NCI-H2171 (cell line): ENCODE data around the gene KCNAB1.
"Not testable (repeated sequence)": the region's sequence is repeated elsewhere in the genome, so short reads cannot be mapped to it uniquely, and the experiment has no call there.

Experiments used
- DNase-seq: peaks from one replicate; lab custom pipeline; 2025; lab: John Stamatoyannopoulos, UW

KCNAB1 gene

DNA sequence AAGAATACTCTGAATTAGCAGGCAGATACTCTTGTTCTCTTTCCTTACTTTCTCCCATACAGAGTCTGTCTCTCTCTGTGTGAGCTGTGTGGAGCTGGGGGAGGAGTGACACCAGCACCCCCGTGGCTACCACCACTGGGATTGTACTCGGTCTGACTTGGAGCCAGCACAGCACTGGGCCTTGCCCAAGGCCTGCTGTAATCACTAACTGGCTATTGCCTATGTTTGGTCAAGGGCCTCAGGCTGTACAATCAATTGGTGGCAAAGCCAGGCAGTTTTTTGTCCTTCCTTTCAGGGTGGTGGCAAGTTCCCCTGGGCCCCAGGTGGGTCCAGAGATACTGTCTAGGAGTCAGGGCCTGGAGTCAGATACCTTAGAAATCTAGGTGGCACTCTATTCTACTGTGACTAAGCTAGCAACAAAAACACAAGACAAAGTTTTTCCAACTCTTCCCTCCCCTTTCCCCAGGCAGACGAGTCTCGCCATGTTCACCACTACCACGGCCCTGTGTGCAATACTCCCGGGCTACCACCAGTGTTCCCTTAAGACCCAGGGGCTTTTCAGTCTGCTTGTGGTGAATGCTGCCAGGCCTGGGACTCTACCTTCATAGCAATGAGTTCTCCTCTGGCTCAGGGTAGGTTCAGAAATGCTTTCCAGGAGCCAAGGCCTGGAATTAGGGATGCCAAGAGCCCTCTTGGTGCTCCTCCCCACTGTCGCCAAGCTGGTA is 151.8 kb downstream of the KCNAB1 start:
- no peak for DNase-seq

DNA sequence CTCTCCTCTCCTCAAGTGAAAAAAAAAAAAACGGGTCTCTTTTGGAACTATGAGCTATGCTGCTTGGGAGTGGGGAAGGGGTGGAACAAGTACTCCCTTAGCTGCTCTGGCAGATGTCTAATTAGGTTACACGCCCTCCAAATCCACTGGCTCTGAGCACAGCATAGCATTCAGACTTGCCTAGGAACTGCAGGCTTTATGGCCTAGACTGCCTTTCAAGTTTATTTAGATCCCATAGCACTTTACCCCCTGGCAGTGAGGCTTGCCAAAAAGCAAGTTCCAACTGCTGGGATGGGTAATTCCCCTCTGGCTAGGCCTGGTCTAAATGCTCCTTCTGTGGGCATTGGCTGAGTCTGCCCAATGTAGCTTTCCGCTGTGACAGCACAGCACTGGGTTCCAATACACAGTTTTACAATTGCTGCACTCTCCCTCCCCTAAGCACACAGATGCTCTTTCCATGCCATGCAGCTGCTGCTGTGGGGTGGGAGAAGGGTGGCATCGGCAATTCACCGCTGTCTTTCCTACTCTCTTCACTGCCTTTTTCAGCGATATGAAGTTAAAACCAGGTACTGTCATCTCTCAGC is 152.8 kb downstream of the KCNAB1 start:
- DNase-seq: no peak

DNA sequence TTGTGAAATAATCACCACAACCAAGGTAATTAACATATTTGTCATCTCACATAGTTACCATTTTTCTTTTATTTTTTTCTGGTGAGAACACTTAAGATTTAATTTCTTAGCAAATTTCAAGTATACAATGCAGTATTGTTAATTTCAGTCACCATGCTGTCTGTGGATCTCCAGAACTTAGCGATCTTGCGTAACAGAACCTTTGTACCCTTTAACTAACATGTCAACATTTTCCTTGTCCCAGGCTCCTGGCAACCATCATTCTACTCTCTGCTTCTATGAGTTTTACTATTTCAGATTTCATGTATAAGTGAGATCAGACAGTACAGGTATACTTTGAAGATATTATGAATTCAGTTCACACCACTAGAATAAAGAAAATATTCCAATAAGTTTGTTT is 154.4 kb downstream of the KCNAB1 start:
- no peak for DNase-seq

DNA sequence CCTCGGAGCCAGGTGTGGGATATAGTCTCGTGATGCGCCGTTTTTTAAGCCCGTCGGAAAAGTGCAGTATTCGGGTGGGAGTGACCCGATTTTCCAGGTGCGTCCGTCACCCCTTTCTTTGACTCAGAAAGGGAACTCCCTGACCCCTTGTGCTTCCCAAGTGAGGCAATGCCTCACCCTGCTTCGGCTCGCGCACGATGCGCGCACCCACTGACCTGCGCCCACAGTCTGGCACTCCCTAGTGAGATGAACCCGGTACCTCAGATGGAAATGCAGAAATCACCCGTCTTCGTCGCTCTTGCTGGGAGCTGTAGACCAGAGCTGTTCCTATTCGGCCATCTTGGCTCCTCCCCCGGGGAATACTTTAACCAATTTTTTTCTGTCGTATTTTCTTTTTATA is 164.3 kb downstream of the KCNAB1 start:
- not testable (repeated sequence) for DNase-seq

DNA sequence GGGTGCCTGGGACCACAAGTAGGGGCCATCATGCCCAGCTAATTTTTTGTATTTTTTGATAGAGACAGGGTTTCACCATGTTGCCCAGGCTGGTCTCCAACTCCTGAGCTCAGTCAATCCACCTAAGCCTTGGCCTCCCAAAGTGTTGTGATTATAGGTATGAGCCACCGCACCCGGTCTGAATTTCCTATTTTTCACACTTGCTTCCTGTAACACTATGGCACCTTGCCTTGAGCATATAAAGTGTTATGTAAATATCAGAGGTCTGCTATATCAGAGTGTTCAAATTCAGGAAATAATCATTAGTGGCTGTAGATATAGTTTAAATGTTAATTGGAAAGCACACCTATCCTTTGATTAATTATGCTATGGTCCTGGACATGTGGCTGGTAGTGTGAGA is 165.2 kb downstream of the KCNAB1 start:
- no peak for DNase-seq

DNA sequence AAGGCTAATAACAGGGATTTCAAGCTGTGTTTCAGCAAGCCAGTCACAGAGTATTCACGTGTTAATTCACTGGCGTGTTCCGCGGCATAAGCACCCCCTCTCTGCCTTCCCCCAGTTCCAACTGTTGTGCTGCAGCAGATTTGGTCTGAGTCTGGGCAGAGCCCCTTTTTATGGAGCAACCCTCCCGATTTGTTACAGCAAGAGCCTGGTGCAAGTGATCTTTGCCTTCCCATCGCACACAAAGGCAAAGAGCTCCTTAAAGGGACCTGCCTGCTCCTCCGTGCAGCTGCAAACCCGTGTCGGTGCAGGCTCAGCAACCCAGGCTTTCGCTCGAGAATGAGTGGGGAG is 170.5 kb downstream of the KCNAB1 start:
- DNase-seq: no peak

DNA sequence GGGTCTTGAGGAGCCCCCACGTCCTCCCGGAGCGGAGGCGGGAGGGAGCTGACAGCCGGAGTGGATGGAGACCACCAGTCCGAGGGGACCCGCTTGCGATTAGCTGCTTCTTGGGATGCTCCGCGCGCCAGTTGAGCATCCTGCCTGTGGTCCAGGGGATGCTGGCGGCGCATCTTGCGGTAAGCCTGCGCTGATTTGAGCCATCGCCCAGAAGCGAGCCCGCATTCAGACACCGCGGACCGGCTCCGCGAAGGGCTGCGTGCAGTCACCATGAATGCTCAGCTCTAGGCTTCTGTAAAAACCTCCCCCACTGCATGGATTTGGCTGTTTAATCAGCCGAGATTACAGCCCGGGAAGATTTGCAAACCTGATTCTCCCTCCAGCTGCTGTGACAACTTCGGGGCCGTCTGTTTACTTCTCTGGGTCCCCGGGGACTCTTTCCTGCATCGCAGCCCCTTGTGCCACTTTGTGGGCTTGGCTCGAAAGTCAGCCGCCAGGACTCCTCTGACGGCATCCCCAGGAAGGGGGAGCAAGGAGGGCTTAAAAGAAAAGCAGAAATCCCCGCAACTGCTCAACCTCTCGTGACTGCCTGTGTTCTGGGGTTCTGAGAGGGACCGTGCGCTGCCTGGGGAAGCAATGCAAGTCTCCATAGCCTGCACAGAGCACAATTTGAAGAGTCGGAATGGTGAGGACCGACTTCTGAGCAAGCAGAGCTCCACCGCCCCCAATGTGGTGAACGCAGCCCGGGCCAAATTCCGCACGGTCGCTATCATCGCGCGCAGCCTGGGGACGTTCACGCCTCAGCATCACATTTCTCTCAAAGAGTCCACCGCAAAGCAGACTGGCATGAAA is 171.1 kb downstream of the KCNAB1 start:
- peak; percentile 78 for DNase-seq

DNA sequence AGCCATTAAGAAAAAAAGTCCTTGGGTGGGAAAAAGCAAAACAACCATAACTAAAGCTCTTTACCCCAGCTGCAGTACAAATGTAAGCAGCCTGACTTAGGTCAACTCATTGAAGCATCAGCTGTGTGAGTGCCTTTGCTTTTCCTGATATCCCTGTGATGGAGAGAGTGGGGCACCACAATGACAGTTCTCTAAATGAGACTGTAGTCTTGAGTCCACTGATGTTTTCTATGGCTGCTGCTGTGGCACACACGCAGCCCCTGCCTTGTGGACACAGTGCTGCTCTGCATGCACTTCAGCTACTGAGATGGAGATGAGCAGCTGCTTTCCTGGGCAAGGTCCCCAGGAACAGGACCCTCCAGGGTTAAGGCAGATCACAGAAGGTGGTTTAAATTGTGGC is 173.2 kb downstream of the KCNAB1 start:
- DNase-seq: no peak

DNA sequence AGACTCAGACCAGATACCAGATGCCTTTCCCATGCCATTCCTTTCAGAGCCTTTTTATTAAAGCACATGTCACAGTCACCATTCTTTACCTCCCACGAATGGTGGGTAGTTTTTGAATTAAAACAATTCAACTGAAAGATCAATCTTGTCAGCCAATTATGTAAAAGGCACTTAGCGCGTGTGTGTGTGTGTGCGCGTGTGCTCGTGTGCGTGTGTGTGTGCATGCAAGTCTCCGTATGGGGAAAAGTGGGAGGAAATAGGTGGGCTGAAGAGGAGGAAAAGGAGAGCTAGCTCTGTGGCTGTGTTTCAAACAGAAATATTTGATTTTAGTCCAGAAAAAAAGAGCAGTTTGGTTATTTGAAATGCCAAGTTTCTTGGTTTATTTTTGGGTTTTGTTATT is 177.2 kb downstream of the KCNAB1 start:
- no peak for DNase-seq

DNA sequence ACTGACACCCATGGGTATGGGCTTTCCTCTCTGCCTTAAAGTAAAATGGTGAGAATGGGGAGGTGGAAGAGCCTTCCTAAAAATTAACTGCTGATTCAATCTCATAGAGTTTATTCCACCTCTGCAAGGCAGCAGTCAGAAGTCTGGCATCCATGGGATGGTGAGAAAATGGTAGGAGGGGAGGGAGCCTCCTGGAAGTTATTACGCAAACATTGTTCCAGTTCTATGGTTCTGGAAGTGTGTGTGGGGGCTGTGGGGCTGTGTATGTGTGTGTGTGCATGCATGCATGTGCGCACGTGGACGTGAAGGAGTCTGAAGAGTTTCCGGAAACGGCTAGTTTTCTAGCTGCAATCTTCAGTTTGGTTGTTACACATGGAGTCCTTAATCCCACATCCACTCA is 177.6 kb downstream of the KCNAB1 start:
- no peak for DNase-seq

DNA sequence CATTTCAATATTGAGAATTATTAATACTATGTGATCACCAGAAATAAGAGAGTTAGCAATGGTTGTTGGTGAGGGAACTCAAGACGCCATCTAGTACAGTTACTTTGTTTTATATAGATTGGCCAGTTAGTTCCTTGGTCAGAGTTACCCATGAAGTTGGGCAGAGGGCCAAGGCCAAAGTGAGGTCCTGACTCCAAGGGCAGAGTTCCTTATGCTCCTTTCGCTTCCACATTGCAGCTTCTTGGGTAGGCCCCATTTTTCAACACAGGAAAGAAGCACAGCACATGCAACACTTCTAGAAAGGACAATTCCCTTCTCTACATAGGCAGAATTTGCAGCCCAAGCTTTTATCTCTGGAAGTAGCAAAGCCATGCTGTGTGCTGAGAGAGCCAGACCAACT is 178.6 kb downstream of the KCNAB1 start:
- no peak for DNase-seq

DNA sequence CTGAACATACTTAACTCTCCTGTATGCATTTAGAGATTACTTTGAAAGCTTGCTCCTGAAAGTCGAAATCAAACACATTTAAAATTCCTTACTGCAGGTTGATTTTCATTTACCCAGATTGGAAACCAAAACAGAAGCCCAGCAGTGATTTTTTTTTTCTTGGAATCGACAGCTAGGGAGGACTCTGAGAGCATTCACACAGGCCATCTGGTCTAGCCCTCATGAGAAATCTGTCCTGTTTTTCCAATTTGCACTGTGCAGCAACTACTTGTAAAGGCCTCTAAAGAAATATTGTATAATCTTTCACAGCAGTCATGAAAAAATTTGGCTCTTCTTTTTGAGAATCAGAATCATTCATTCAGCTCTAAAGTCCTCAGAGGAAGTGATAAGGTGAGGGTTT is 179.2 kb downstream of the KCNAB1 start:
- DNase-seq: peak; percentile 26

DNA sequence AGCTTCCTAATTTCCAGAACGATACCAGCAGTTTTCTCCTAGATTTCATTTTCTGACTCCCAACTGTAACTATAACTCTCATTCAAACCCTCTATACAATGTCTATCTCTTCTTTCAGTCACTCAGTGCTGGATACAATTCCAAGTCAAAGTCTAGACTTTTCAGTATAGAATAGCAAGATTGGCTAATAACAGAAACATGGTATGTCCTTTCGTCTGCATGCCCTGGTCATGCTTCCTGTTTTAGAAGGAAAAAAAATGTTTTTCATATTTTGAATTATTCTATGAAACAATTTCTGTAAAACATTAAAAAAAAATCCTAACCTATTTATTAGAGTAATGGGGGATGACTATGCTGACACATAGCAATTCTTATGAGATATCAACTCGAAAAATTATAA is 180.0 kb downstream of the KCNAB1 start:
- DNase-seq: no peak

DNA sequence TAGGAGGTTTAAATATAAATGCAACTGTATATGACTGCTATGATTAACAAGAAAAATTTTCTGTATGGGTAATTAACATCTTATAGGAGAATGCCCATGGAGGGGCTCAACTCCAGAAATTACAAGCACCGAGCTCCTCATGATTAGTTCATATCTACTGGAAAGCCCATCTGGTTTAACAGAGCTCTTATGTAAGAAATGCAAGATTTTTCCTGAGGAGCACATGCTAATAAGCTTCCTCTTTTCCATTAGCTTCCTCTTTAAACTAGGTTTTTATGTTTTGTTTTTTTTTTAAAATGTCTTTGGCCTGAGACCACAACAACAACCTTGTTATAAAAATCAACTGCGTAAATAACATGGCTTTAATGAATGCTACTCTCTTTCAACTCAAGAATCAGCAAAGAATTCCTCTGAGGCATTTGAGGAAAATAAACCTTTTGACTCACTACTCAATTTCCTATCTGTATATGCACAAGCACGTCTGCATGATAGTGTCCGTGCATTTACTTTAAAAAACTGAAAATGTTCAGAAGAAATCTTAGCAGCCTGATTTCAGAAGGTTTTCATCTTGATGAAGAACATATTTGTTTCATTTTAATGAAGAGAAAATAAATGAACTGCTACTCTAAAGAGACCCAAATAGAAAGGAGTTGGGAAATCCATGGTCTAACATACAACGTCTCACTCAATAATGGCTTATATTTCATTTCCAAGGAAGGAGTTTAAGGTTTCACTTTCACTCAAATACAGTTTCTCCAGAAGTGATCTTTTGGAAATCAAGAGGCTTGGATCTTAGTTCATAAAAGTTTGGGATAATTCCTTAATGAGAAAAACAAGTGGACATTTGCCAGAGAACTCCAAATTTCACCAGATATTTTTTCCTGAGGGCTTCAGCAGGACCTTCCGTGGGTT is 180.8 kb downstream of the KCNAB1 start:
- no peak for DNase-seq

DNA sequence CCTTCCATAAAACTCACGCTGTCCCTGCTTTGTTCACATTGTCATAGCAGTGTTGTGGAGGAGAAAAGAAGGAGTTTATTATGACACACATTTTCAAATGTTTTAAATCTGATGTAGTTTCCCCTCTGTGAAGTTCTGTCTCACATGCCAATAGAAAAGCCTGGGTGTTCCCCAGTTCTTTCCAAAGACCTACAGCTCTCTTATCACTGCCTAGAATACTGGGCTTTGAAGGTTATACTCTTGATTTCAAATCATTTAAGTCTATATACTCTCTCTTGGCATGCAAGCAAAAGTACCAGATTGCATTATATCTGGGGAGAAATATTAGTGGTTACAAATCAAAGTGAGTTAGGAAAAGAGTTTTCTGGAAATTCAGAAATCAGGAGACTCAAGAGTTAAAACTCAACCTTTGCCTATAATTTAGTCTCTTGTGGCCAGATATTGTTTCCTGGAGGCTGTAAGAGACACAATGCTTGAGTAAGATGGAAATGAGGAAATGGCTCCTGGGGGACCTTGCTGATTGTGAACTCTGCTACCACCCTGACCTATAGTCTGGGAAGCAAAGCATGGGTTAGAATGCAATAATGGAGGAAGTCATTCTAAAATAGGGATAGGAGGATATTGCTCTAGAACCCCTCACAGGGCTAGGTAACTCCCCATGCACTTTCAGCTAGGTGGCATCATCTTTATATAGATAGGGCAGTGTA is 182.8 kb downstream of the KCNAB1 start:
- DNase-seq: no peak

DNA sequence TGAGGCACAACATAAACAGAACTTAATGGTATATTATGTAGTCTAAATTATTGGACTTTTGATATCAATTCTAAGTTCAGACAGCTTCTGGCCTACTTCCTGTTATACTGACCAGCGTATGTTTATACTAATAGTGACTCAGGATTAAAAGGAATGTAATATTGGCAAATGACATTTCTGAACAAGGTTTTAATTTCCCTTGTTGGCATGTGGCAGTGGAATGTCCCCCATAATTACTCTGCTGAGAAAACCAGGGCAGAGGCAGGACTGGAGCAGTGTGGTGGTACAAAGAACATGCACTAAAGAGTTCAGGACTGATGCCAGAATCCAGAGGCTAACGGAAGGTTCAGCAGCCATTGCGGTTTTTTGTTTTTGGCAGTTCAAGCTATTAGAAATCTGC is 184.0 kb downstream of the KCNAB1 start:
- DNase-seq: no peak

DNA sequence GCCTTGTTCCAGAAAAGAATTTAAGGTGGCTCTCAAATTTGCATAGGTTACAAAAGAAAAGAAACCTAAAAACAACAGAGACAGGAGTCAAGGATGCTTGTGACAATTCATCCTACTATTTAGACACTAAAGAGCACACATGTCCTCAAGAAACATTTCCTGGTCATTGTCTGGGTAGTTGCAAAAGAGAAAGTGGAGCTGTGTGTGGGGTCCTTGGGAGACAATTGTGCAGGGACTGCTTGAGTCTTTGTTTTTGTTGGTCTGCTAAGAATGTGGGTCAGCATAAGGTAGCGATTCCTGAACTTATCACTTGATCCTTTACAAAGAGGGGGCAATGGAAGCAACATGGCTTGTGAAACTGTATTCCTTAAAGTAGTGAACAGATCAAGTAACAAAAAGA is 185.3 kb downstream of the KCNAB1 start:
- DNase-seq: no peak

DNA sequence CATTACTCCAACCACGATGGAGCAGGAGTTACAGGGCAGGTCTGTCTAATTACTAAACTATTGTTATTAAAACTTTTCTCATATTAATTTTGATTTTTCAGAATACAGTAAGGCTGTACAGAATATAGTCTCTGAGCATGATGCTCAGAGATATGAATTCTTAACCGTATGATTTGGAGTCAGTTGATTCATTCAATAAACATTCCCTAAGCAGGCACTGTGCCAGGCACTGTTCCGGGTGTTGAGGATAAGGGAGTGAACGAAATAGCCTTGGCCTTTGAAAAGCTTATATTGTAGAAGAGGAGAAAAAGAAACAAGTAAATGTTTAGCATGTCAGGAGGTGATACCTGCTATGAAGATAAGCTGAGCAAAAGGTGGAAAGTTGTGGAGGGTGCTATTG is 187.3 kb downstream of the KCNAB1 start:
- DNase-seq: no peak

DNA sequence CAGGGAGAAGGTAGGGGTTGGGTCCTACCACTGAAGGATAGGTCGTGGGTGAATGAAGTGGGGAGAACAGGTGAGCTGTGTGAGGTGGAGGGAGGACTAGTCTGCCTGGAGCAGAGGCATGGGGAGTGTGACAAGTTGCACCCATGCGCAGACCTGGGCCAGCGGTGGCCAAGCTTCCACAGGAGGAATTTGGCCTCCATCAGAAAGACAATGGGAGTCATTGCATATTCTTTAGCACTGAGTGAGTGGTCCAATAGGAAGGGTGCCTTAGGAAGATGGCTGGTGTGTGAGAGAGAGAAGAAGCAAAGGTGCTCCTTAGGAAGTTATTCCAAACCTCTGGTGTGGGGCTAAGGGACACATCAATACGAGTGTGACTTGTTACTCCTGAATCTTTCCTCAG is 191.1 kb downstream of the KCNAB1 start:
- no peak for DNase-seq

DNA sequence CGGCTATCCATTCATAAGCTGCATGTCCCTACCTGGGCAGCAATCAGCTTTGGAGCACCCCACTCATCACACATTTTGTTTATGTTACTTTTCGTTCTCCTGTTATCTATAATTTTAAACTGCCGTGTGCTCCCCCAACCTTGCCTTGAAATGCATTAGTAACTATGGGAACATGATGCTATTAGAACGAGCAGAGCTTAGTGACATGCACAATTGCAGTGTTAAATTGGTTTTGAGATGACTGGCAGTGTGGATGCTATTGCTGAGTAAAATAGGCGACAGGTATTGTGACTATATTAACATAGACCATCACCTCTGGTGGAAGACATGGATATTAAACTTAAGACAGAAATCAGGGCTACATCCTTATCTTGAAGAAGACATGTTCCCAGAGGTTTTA is 191.6 kb downstream of the KCNAB1 start:
- DNase-seq: no peak

DNA sequence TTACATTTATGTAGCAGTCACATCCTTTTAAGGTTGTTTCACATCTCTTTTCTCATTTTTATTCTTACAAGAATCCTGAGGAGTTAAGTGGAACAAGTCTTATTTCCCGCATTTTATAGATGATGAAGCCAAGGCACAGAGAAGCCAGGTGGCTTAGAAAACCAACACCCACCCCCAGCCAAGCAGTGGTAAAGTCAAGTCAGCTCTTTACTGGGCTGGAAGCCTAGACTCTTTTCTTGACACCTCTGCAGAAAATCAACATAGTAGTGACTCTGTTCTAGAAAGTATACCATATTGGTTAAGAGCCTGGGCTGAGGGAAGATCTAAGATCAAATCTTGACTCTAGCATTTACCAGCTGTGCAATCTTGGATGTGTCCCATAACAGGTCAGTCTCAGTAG is 195.7 kb downstream of the KCNAB1 start:
- no peak for DNase-seq
